ENCODE measurements around the gene C16orf95. TPM values are rescaled to one million over a fixed set of nuclear protein-coding genes. Genes with fewer than 3 reads are reported as not detected.

Gene C16orf95
- total and polyA plus RNA-seq, 5 experiments from 2014 or later: 1.5 to 4.9 (median 2.6) TPM

- no peak overlapping the region for H3K27ac Mint-ChIP-seq
- peaks cover under 1 to 4% (median 3%) of the 10 kb centered on the region in 3 donors for H3K36me3 Mint-ChIP-seq
- H3K4me3 Mint-ChIP-seq: no peak overlapping the region
- no peaks in the 10 kb centered on the region for H3K27me3 Mint-ChIP-seq
- no peak for ATAC-seq
- peaks cover 0 to 5% (median 4%) of the 10 kb centered on the region in 9 donors for H3K9me3 Mint-ChIP-seq
- no peak for DNase-seq
- POLR2A ChIA-PET: no interaction called here
- H3K4me1 Mint-ChIP-seq: peaks cover 0 to 6% (median 3%) of the 10 kb centered on the region in 4 donors
These were observed 11.4 kb downstream of the C16orf95 start for GRCh38 chr16:87305505-87306391.

- ATAC-seq: no peak
- peak overlapping the region in 1 of 10 donors; percentile 2 for H3K4me3 Mint-ChIP-seq
- H3K27me3 Mint-ChIP-seq: no peaks in the 10 kb centered on the region
- POLR2A ChIA-PET: no interaction called here
- peaks cover 3 to 8% (median 3%) of the 10 kb centered on the region in 3 donors for H3K36me3 Mint-ChIP-seq
- peaks cover 0 to 6% (median 3%) of the 10 kb centered on the region in 4 donors for H3K4me1 Mint-ChIP-seq
- DNase-seq: no peak
- H3K9me3 Mint-ChIP-seq: peaks cover 0 to 5% (median 4%) of the 10 kb centered on the region in 9 donors
- no peak overlapping the region for H3K27ac Mint-ChIP-seq
These were observed 12.2 kb downstream of the C16orf95 start for GRCh38 chr16:87304951-87305350.

GRCh38 chr16:87303962-87304521, 13.2 kb downstream of the C16orf95 start:
- DNase-seq (no peak), ATAC-seq (no peak)
- no peaks in the 10 kb centered on the region for H3K27me3 Mint-ChIP-seq
- H3K27ac Mint-ChIP-seq: no peak overlapping the region
- peaks cover 3 to 8% (median 3%) of the 10 kb centered on the region in 3 donors for H3K36me3 Mint-ChIP-seq
- peaks cover 0 to 5% (median 4%) of the 10 kb centered on the region in 9 donors for H3K9me3 Mint-ChIP-seq
- H3K4me1 Mint-ChIP-seq: peaks cover 0 to 6% (median 3%) of the 10 kb centered on the region in 4 donors
- H3K4me3 Mint-ChIP-seq: no peak overlapping the region
- POLR2A ChIA-PET: no interaction called here

- DNase-seq (no peak), ATAC-seq (no peak)
- Mint-ChIP-seq H3K27ac (peak overlapping the region in 2 of 10 donors; percentile 33), H3K36me3 (peaks cover 0 to 5% (median 3%) of the 10 kb centered on the region in 3 donors), H3K4me1 (peaks cover under 1 to 6% (median 3%) of the 10 kb centered on the region in 4 donors), H3K9me3 (peaks cover 0 to under 1% (median 0%) of the 10 kb centered on the region in 9 donors), H3K27me3 (no peaks in the 10 kb centered on the region), H3K4me3 (no peak overlapping the region)
- POLR2A ChIA-PET: no interaction called here
These were observed 13.7 kb downstream of the C16orf95 start for GRCh38 chr16:87303431-87303930.

GRCh38 chr16:87298857-87299465, 18.2 kb downstream of the C16orf95 start:
- no peaks in the 10 kb centered on the region for H3K27me3 Mint-ChIP-seq
- no peak for DNase-seq
- peaks cover 6 to 12% (median 7%) of the 10 kb centered on the region in 4 donors for H3K4me1 Mint-ChIP-seq
- no peak overlapping the region for H3K27ac Mint-ChIP-seq
- no peaks in the 10 kb centered on the region for H3K9me3 Mint-ChIP-seq
- no peak for ATAC-seq
- peaks cover 0 to 5% (median 3%) of the 10 kb centered on the region in 3 donors for H3K36me3 Mint-ChIP-seq
- POLR2A ChIA-PET: no interaction called here
- H3K4me3 Mint-ChIP-seq: no peak overlapping the region

GRCh38 chr16:87297918-87298631, 19.1 kb downstream of the C16orf95 start:
- Mint-ChIP-seq H3K9me3 (no peaks in the 10 kb centered on the region), H3K36me3 (peaks cover 0 to 5% (median 3%) of the 10 kb centered on the region in 3 donors), H3K27me3 (no peaks in the 10 kb centered on the region), H3K27ac (no peak overlapping the region), H3K4me3 (no peak overlapping the region), H3K4me1 (peaks cover 3 to 12% (median 5%) of the 10 kb centered on the region in 4 donors)
- DNase-seq (peak; percentile 7 to 72 (median 26)), ATAC-seq (peak in 1 of 2 donors; percentile 49)
- POLR2A ChIA-PET: interaction anchor here (0.6 to 1.0 kb wide), 2 partner anchors 19 to 94 kb away, joined by 3 read pairs; partner anchors contain the start of genes C16orf95 and MAP1LC3B

GRCh38 chr16:87297407-87297806, 19.8 kb downstream of the C16orf95 start:
- ATAC-seq (no peak), DNase-seq (no peak)
- Mint-ChIP-seq H3K27me3 (no peaks in the 10 kb centered on the region), H3K9me3 (peaks cover 0 to 3% (median 0%) of the 10 kb centered on the region in 9 donors), H3K4me3 (no peak overlapping the region), H3K4me1 (peaks cover 3 to 12% (median 4%) of the 10 kb centered on the region in 4 donors), H3K27ac (no peak overlapping the region), H3K36me3 (peaks cover 3 to 9% (median 4%) of the 10 kb centered on the region in 3 donors)
- POLR2A ChIA-PET: interaction anchor here (1.0 kb wide), 1 partner anchor 20 kb away, joined by 3 read pairs; the partner anchor contains the start of gene C16orf95

- POLR2A ChIA-PET: no interaction called here
- DNase-seq: no peak
- Mint-ChIP-seq H3K36me3 (peaks cover 4 to 20% (median 7%) of the 10 kb centered on the region in 3 donors), H3K4me3 (no peak overlapping the region), H3K4me1 (peaks cover 3 to 12% (median 4%) of the 10 kb centered on the region in 4 donors), H3K27ac (peak overlapping the region in 2 of 10 donors; percentile 27 to 87), H3K27me3 (no peaks in the 10 kb centered on the region), H3K9me3 (peaks cover 0 to 6% (median 3%) of the 10 kb centered on the region in 9 donors)
- ATAC-seq: no peak
These were observed 21.3 kb downstream of the C16orf95 start for GRCh38 chr16:87295661-87296531.

GRCh38 chr16:87295259-87295658, 21.9 kb downstream of the C16orf95 start:
- peak in 1 of 2 donors; percentile 50 for ATAC-seq
- H3K9me3 Mint-ChIP-seq: peaks cover 0 to 6% (median 3%) of the 10 kb centered on the region in 9 donors
- H3K27me3 Mint-ChIP-seq: no peaks in the 10 kb centered on the region
- H3K36me3 Mint-ChIP-seq: peaks cover 4 to 16% (median 4%) of the 10 kb centered on the region in 3 donors
- no peak overlapping the region for H3K4me3 Mint-ChIP-seq
- H3K27ac Mint-ChIP-seq: peak overlapping the region in 1 of 10 donors; percentile 87
- no peak for DNase-seq
- POLR2A ChIA-PET: no interaction called here
- H3K4me1 Mint-ChIP-seq: peaks cover 3 to 12% (median 4%) of the 10 kb centered on the region in 4 donors

- ATAC-seq (no peak), DNase-seq (no peak)
- H3K27me3 Mint-ChIP-seq: no peaks in the 10 kb centered on the region
- peaks cover 3 to 12% (median 4%) of the 10 kb centered on the region in 4 donors for H3K4me1 Mint-ChIP-seq
- H3K27ac Mint-ChIP-seq: peak overlapping the region in 1 of 10 donors; percentile 28
- H3K9me3 Mint-ChIP-seq: peaks cover 0 to 6% (median 3%) of the 10 kb centered on the region in 9 donors
- POLR2A ChIA-PET: no interaction called here
- peaks cover 4 to 16% (median 4%) of the 10 kb centered on the region in 3 donors for H3K36me3 Mint-ChIP-seq
- H3K4me3 Mint-ChIP-seq: no peak overlapping the region
These were observed 23.2 kb downstream of the C16orf95 start for GRCh38 chr16:87293990-87294389.

GRCh38 chr16:87291944-87292343, 25.2 kb downstream of the C16orf95 start:
- H3K27ac Mint-ChIP-seq: no peak overlapping the region
- POLR2A ChIA-PET: no interaction called here
- no peaks in the 10 kb centered on the region for H3K27me3 Mint-ChIP-seq
- H3K4me1 Mint-ChIP-seq: peaks cover 0 to 1% (median 0%) of the 10 kb centered on the region in 4 donors
- ATAC-seq (no peak), DNase-seq (no peak)
- no peak overlapping the region for H3K4me3 Mint-ChIP-seq
- H3K9me3 Mint-ChIP-seq: peaks cover 0 to 7% (median 3%) of the 10 kb centered on the region in 9 donors
- H3K36me3 Mint-ChIP-seq: peaks cover 4 to 18% (median 9%) of the 10 kb centered on the region in 3 donors
